ENCODE results near the gene BCOR. TPM values are rescaled to one million over a fixed set of nuclear protein-coding genes. Genes with fewer than 3 reads are reported as not detected.

The BCOR gene
- total RNA-seq, 4 donors from 2014 or later = 12.8 to 28.8 (median 18.6) TPM

DNA sequence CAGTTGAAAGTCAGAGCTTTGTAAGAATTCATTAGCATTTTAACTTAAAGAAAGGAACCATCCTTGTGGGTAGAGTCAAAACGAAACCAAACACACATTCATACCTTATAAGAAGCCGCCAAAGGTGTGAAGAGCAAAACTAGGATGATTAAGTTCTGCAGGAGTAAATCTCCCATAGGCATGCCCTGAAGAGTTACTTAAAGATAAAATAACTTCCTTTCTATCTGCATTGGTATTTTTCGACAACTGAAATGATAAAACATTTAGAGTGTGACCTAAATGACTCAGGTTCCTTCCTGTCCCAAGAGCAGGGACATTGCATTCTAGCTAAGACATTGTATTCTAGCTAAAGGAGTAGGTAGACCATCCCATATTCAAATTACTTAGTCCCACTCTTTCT is 75.3 kb downstream of the BCOR start:
- TF ChIP-seq, protein P1, sequence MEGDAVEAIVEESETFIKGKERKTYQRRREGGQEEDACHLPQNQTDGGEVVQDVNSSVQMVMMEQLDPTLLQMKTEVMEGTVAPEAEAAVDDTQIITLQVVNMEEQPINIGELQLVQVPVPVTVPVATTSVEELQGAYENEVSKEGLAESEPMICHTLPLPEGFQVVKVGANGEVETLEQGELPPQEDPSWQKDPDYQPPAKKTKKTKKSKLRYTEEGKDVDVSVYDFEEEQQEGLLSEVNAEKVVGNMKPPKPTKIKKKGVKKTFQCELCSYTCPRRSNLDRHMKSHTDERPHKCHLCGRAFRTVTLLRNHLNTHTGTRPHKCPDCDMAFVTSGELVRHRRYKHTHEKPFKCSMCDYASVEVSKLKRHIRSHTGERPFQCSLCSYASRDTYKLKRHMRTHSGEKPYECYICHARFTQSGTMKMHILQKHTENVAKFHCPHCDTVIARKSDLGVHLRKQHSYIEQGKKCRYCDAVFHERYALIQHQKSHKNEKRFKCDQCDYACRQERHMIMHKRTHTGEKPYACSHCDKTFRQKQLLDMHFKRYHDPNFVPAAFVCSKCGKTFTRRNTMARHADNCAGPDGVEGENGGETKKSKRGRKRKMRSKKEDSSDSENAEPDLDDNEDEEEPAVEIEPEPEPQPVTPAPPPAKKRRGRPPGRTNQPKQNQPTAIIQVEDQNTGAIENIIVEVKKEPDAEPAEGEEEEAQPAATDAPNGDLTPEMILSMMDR (IDR thresholded peaks at IDR 0.05) = no peak
- DNase-seq (ENCODE audit: low spot score) = no peak
- no peak for ATAC-seq (ENCODE audit: low FRiP score)

DNA sequence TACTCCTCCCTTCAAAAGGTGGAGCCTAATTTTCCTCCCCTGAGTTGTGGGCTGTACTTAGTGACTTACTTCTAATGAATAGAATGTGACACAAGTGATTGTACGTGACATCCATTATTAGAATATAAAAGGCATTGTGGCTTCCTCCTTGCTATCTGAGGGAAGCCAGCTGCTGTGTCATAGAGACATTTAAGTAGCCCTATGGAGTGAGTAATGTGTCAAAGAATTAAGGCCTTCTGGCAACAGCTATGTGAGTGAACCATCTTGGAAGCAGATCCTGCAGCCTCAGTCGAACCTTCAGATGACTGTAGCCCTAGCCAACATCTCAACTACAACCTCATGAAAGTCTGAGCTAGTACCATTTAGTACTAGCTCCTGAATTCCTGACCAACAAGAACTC is 76.1 kb downstream of the BCOR start:
- no peak for ATAC-seq (ENCODE audit: low FRiP score)
- no peak for DNase-seq (ENCODE audit: low spot score)
- TF ChIP-seq, protein P1 (IDR thresholded peaks at IDR 0.05) = no peak

DNA sequence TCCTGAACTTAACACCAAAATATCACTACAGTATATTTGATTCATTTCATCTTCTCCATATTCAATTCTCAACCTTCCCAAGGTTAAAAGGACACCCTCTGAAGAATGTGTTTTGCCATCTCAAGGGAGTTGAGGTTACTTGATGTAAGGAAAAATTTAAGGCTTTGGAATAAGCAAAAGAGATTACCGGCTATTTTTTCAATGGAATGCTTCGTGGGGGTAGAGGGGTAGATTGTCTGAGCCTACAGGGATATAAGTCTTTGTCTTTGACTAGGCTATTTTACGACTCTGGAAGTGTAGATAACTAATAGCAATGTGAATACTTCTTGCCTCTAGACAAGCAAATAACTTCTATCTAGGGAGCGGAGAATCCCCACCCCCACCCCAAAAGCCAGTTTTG is 78.2 kb downstream of the BCOR start:
- ATAC-seq (ENCODE audit: low FRiP score) = no peak
- TF ChIP-seq, protein P1 (IDR thresholded peaks at IDR 0.05) = no peak
- no peak for DNase-seq (ENCODE audit: low spot score)

DNA sequence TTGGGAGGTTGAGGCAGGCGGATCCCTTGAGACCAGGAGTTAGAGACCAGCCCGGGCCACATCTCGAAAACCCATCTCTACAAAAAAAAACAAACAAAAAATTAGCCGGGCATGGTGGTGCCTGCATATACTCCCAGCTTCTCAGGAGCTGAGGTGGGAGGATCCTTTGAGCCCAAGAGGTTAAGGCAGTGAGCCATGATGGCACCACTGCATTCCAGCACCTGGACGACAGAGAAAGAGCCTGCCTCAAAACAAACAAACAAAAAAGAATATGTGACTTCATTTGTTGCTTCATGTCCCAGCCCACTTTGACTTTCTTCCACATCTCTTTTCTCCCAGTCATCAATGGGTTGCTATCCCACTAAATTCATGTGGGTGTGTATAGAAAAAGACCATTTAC is 79.7 kb downstream of the BCOR start:
- no peak for DNase-seq (ENCODE audit: low spot score)
- ATAC-seq (ENCODE audit: low FRiP score) = no peak
- TF ChIP-seq, protein P1 (IDR thresholded peaks at IDR 0.05) = no peak

DNA sequence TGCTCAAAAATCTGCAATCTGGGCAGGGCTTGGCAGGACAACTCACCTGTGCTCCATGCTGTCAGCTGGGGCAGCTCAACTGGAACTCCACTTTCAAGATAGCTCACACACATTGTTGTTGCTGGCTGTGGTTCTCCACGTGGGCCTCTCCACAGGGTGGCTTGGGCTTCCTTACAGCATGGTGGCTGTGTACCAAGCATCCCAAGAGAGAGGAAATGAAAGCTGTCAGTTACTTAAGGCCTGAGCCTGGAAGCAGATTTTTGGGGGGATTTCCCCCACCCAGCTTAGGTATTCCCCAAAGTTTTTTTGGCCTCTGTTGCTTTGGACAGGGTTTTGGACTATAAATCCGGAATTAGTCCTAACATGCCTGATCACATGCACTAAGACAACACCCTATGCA is 81.0 kb downstream of the BCOR start:
- DNase-seq (ENCODE audit: low spot score) (no peak), ATAC-seq (ENCODE audit: low FRiP score) (no peak)
- TF ChIP-seq, protein P1 (IDR thresholded peaks at IDR 0.05) = no peak

DNA sequence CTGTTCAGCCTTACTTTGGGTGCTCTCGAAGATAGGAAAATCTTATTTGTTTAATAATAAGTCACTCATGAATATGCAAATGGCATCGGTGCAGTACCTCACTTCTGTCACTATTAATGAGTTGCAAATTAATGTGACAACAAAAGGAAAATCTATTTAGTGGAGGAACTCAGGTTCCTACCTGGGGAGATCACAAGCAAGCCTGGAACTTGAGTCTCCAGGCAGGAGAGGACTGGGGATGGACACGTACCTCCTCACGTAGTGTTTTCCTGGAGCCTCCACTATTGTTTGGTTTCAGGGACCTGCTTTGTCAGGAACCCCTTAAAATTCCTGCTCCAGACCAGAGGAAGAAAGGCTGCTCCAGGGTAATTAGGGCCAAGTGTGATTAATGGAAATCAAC is 82.1 kb downstream of the BCOR start:
- ATAC-seq (ENCODE audit: low FRiP score) (no peak), DNase-seq (ENCODE audit: low spot score) (no peak)
- TF ChIP-seq, protein P1 (IDR thresholded peaks at IDR 0.05) = no peak

DNA sequence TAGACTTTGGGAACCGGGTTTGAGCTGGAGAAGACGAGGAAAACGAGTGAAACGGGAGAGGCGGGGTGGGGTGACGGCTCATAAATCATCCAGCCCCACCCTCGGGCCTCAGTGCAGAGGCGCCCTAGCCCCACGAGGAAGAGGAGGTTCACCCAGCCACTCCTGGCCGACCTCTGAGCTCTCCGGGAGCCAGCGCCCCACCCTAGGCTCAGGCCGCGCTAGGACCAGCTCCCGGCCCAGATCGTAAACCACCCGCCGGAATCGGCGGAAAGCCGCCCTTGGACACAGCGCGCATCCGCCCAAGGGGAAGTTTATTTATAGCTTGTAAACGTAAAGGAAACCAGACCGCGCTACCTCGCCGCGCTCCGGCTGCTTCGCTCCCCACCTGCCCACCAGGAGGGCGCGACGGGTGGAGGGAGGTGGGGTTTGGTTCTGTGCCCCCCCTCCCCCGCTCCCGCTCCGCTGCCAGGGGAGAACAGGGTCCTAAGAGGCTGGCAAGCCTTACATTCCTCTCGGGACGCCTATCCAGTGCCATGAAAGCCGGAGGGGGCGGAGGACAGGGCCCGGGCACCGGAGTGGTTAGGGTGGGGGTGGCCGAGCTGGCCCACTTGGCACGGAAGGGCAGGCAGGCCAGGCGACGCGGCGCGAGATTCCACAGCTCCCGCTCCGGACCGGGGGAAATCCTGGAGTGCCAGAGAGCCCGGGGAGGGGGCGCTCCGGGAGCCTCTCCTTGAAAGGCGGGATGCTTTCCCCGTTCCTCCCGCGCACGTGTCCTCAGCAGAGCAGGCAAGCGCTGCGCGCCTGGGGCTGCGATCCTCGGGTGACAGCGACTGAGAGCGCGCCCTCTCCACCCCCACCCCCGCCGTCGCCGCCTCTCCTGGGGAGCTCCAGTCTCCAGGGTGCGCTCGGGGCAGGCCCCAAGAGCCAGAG is 84.2 kb downstream of the BCOR start:
- ATAC-seq (ENCODE audit: low FRiP score) = peak; percentile 52
- no peak for DNase-seq (ENCODE audit: low spot score)
- TF ChIP-seq, protein P1 (IDR thresholded peaks at IDR 0.05) = no peak
